HCT116 (cell line): ENCODE measurements around the gene MESP2. TPM values are rescaled to one million over a fixed set of nuclear protein-coding genes. Genes with fewer than 3 reads are reported as not detected.

Experiments
- ATAC-seq: fragments of 200-7000 bp; cut with Tn5 transposase; 2 replicates; pipeline ENCODE4 v1.9.1; 2020; ENCODE audit warnings: mild to moderate bottlenecking, moderate library complexity
- BruUV-seq: library from RNA; stranded (reverse); fragments of 400-500 nt; replicated peaks from 2 replicates; lab custom pipeline; 2021; lab: Mats Ljungman, UMichigan
- CTCF ChIA-PET: fragments of 300-600 bp; sonication (Branson Sonifier 250); formaldehyde crosslinking; loops from one replicate; lab custom pipeline; 2021; ENCODE audit warnings: antibody characterized with exemption; lab: Charles Lee
- POLR2A ChIA-PET: fragments of 300-600, 350-600 bp; sonication (Branson Sonifier 250); formaldehyde crosslinking; loops from one replicate; lab custom pipeline; 2021; ENCODE audit warnings: antibody characterized with exemption; lab: Charles Lee
- RAD21 ChIA-PET, 2 experiments: fragments of 300-600 bp; sonication (Branson Sonifier 250); formaldehyde crosslinking; loops; one replicate each; lab custom pipeline; 2023; ENCODE audit warnings: low total read pairs in 2 of 2; ENCODE audit not compliant: uncharacterized antibody in 2 of 2, unreplicated experiment in 2 of 2, low non-redundant PET in 1 of 2; lab: Charles Lee
- DNase-seq: peaks from one replicate; pipeline ENCODE4 v3.0.0-alpha.2; 2010; ENCODE audit warnings: low read depth, low spot score
- H2AFZ ChIP-seq: fragments of 200-600 bp; shearing (Covaris generic), sonication (generic); 2 replicates; pipeline ENCODE4 v1.6.1; 2017; ENCODE audit warnings: low read depth, mixed run types, mixed read lengths, antibody characterized with exemption, low read length; ENCODE audit not compliant: poor library complexity, severe bottlenecking
- H3K27ac ChIP-seq: 2 replicates; pipeline ENCODE4 v1.5.1; 2012; ENCODE audit warnings: low read depth, low read length
- H3K27me3 ChIP-seq: fragments of 200-600 bp; sonication (generic); 2 replicates; pipeline ENCODE4 v1.6.1; 2016; ENCODE audit warnings: mixed run types, low read length, mixed read lengths; ENCODE audit not compliant: insufficient read depth
- H3K36me3 ChIP-seq, 2 experiments: fragments of 200-500 bp in 1 of 2; fragments of 200-600 bp in 1 of 2; sonication (Bioruptor generic) in 1 of 2; sonication (generic) in 1 of 2; 2 replicates each; pipeline versions ENCODE4 v1.5.1 to v1.6.1; 2014 to 2016; ENCODE audit warnings: low read length in 2 of 2, inconsistent platforms in 1 of 2, mixed read lengths in 1 of 2, mixed run types in 1 of 2; ENCODE audit not compliant: insufficient read depth in 2 of 2, control insufficient read depth in 1 of 2
- H3K4me1 ChIP-seq, 2 experiments: fragments of 200-600 bp in 1 of 2; sonication (generic) in 1 of 2; 2 replicates each; pipeline versions ENCODE4 v1.5.1 to v1.6.1; 2012 to 2017; ENCODE audit warnings: low read length in 2 of 2, inconsistent platforms in 1 of 2, mild to moderate bottlenecking in 1 of 2, mixed read lengths in 1 of 2, mixed run types in 1 of 2, moderate library complexity in 1 of 2; ENCODE audit not compliant: insufficient read depth in 2 of 2, control insufficient read depth in 1 of 2
- H3K4me2 ChIP-seq: fragments of 200-600 bp; sonication (generic); 2 replicates; pipeline ENCODE4 v1.6.1; 2017; ENCODE audit warnings: mixed run types, low read length, mixed read lengths
- H3K4me3 ChIP-seq, 2 experiments: fragments of 200-600 bp in 1 of 2; sonication (generic) in 1 of 2; replicated peaks in 1 of 2; 2 replicates each; pipeline ENCODE4 v1.5.1; 2011 to 2016; ENCODE audit warnings: low read length in 2 of 2, control low read depth in 1 of 2, low read depth in 1 of 2, mild to moderate bottlenecking in 1 of 2, mixed read lengths in 1 of 2, mixed run types in 1 of 2
- H3K79me2 ChIP-seq: fragments of 200-600 bp; sonication (generic); 2 replicates; pipeline ENCODE4 v1.6.1; 2017; ENCODE audit warnings: mild to moderate bottlenecking, mixed run types, low read length, moderate library complexity, mixed read lengths; ENCODE audit not compliant: insufficient read depth
- H3K9ac ChIP-seq: fragments of 200-600 bp; sonication (generic); 2 replicates; pipeline ENCODE4 v1.6.1; 2016; ENCODE audit warnings: low read length, mixed read lengths
- H3K9me2 ChIP-seq: fragments of 200-600 bp; sonication (generic), shearing (Covaris generic); 2 replicates; pipeline ENCODE4 v1.6.1; 2017; ENCODE audit warnings: mixed run types, mild to moderate bottlenecking, moderate library complexity; ENCODE audit not compliant: insufficient read depth
- H3K9me3 ChIP-seq, 2 experiments: fragments of 200-500 bp in 1 of 2; fragments of 200-600 bp in 1 of 2; sonication (Bioruptor generic) in 1 of 2; sonication (generic) in 1 of 2; 2 replicates each; pipeline ENCODE4 v1.6.1; 2014 to 2017; ENCODE audit warnings: low read length in 2 of 2, mixed read lengths in 2 of 2, inconsistent platforms in 1 of 2, low read depth in 1 of 2, mild to moderate bottlenecking in 1 of 2, mixed run types in 1 of 2, moderate library complexity in 1 of 2; ENCODE audit not compliant: control insufficient read depth in 1 of 2, insufficient read depth in 1 of 2
- H4K20me1 ChIP-seq: fragments of 200-600 bp; sonication (generic), shearing (Covaris generic); 2 replicates; pipeline ENCODE4 v1.6.1; 2017; ENCODE audit warnings: mixed run types, mild to moderate bottlenecking, moderate library complexity; ENCODE audit not compliant: insufficient read depth
- EZH2phosphoT487 ChIP-seq: fragments of 200-600 bp; IDR thresholded peaks from 2 replicates; pipeline ENCODE4 v1.6.1; 2018; ENCODE audit warnings: antibody characterized with exemption, borderline replicate concordance
- FOSL1 ChIP-seq: IDR thresholded peaks from 2 replicates; pipeline ENCODE4 v1.6.1; 2012; ENCODE audit warnings: low read depth
- JUND ChIP-seq: IDR thresholded peaks from 2 replicates; pipeline ENCODE4 v1.6.1; 2012
- POLR2A ChIP-seq: IDR thresholded peaks from 2 replicates; pipeline ENCODE4 v1.7.0; 2011; ENCODE audit warnings: borderline replicate concordance; ENCODE audit not compliant: insufficient read depth, insufficient read length; ENCODE audit errors: extremely low read depth
- POLR2AphosphoS5 ChIP-seq: IDR thresholded peaks from 2 replicates; pipeline ENCODE4 v1.6.1; 2011; ENCODE audit warnings: mild to moderate bottlenecking, low read depth, low read length, moderate library complexity
- RAD21 ChIP-seq: IDR thresholded peaks from 2 replicates; pipeline ENCODE4 v1.6.1; 2012; ENCODE audit warnings: low read depth, mild to moderate bottlenecking
- SIN3A ChIP-seq: IDR thresholded peaks from 2 replicates; pipeline ENCODE4 v1.6.1; 2012; ENCODE audit warnings: low read depth
- SP1 ChIP-seq: IDR thresholded peaks from 2 replicates; pipeline ENCODE4 v1.6.1; 2012; ENCODE audit warnings: low read depth
- ZFX ChIP-seq: fragments of 450-650 bp; IDR thresholded peaks from 2 replicates; pipeline ENCODE4 v1.6.1; 2017
- ZNF274 ChIP-seq: fragments of 200-500 bp; sonication (Bioruptor generic); IDR thresholded peaks from 2 replicates; pipeline ENCODE4 v1.6.1; 2014; ENCODE audit warnings: mild to moderate bottlenecking, low read depth, low read length, inconsistent platforms
- intact Hi-C: fragments of 100-400 bp; cut with micrococcal nuclease; formaldehyde crosslinking; loops from 2 replicates; pipeline ENCODE4 v1.10.0; 2022
- total RNA-seq: library from RNA; stranded (reverse); gene quantifications from one replicate; pipeline ENCODE4 v1.2.1, GENCODE V29; 2021; ENCODE audit not compliant: unreplicated experiment
- TF ChIP-seq, protein P1 (sequence below), 3 experiments: fragments of 200-600 bp in 1 of 3; sonication (generic) in 1 of 3; IDR thresholded peaks in 2 of 3; conservative IDR thresholded peaks in 1 of 3; 2 replicates each; pipeline ENCODE4 v1.5.1; 2012 to 2017; ENCODE audit warnings: low read depth in 2 of 3, low read length in 2 of 3, antibody characterized with exemption in 1 of 3, borderline replicate concordance in 1 of 3, control low read depth in 1 of 3, mild to moderate bottlenecking in 1 of 3, mixed read lengths in 1 of 3, mixed run types in 1 of 3, moderate library complexity in 1 of 3; ENCODE audit not compliant: insufficient read depth in 1 of 3
- TF ChIP-seq, protein P2 (sequence below): IDR thresholded peaks from 2 replicates; pipeline ENCODE4 v1.6.1; 2011; ENCODE audit warnings: mild to moderate bottlenecking, low read length, moderate library complexity; ENCODE audit not compliant: insufficient replicate concordance; ENCODE audit errors: extremely low read depth

Gene MESP2
- total RNA-seq, 1 experiment from 2014 or later, result 0.20 TPM

DNA sequence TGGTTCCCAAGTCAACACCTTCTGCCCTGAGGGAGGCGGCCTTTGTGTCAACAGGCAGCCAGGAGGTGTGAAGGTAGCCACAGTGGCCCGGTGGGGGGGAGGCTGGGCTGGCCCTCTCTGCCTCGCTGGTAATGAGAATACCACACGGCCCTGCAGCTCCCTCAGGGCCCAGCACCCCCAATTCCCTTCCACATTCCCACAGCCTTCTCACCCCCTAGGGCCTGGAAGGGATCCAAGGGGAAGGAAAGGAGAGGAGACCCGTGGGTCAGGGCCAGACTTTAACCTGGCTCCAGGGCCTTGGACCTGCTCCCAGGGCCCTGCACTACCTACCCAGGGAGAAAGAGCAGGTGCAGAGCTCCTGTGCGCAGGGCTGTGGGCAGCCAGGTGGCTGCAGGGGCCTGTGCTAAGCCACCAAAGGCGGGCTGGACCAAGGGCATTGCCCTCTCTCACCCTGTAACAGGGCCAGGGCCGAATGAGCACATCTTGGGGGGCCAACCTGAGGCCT lies 8.7 kb upstream of the MESP2 start:
- BruUV-seq, result no TSS peak
- no peaks in the 10 kb centered on the region for H3K79me2 ChIP-seq
- no peaks in the 10 kb centered on the region for H3K36me3 ChIP-seq
- no peak for ATAC-seq
- RAD21 ChIA-PET, result no interaction called here
- no peaks in the 10 kb centered on the region for H3K27me3 ChIP-seq
- no peaks in the 10 kb centered on the region for H3K9me3 ChIP-seq
- CTCF ChIA-PET, result interaction anchor here (1.1 kb wide), 1 partner anchor 107 kb away, joined by 4 read pairs; no protein-coding TSS in a partner anchor
- H2AFZ ChIP-seq, result no peak overlapping the region
- H3K4me1 ChIP-seq, result peaks cover 0 to 9% of the 10 kb centered on the region in 2 experiments; a peak in 1 of 4 replicates
- intact Hi-C loops, result no loop called here
- no peaks in the 10 kb centered on the region for H3K9me2 ChIP-seq
- no peaks in the 10 kb centered on the region for H4K20me1 ChIP-seq
- H3K4me3 ChIP-seq, result no peak overlapping the region
- H3K27ac ChIP-seq, result no peak overlapping the region
- no peak for DNase-seq
- POLR2A ChIA-PET, result no interaction called here
- no peak overlapping the region for H3K9ac ChIP-seq
- H3K4me2 ChIP-seq, result no peak overlapping the region
- TF ChIP-seq RAD21 (no peak), JUND (no peak), ZNF274 (no peak), SIN3A (no peak), EZH2phosphoT487 (no peak), SP1 (no peak), POLR2AphosphoS5 (no peak), ZFX (no peak), FOSL1 (no peak), POLR2A (no peak)
- TF ChIP-seq, protein P1, sequence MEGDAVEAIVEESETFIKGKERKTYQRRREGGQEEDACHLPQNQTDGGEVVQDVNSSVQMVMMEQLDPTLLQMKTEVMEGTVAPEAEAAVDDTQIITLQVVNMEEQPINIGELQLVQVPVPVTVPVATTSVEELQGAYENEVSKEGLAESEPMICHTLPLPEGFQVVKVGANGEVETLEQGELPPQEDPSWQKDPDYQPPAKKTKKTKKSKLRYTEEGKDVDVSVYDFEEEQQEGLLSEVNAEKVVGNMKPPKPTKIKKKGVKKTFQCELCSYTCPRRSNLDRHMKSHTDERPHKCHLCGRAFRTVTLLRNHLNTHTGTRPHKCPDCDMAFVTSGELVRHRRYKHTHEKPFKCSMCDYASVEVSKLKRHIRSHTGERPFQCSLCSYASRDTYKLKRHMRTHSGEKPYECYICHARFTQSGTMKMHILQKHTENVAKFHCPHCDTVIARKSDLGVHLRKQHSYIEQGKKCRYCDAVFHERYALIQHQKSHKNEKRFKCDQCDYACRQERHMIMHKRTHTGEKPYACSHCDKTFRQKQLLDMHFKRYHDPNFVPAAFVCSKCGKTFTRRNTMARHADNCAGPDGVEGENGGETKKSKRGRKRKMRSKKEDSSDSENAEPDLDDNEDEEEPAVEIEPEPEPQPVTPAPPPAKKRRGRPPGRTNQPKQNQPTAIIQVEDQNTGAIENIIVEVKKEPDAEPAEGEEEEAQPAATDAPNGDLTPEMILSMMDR (IDR thresholded peaks at IDR 0.05 in 2 of 3, conservative IDR thresholded peaks at IDR 0.05 in 1 of 3; ENCODE audit: borderline replicate concordance in 1 of 3, insufficient read depth in 1 of 3, low read depth in 2 of 3, low read length in 2 of 3), result no peak
- TF ChIP-seq, protein P2, sequence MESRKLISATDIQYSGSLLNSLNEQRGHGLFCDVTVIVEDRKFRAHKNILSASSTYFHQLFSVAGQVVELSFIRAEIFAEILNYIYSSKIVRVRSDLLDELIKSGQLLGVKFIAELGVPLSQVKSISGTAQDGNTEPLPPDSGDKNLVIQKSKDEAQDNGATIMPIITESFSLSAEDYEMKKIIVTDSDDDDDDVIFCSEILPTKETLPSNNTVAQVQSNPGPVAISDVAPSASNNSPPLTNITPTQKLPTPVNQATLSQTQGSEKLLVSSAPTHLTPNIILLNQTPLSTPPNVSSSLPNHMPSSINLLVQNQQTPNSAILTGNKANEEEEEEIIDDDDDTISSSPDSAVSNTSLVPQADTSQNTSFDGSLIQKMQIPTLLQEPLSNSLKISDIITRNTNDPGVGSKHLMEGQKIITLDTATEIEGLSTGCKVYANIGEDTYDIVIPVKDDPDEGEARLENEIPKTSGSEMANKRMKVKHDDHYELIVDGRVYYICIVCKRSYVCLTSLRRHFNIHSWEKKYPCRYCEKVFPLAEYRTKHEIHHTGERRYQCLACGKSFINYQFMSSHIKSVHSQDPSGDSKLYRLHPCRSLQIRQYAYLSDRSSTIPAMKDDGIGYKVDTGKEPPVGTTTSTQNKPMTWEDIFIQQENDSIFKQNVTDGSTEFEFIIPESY, result no peak
